Astrocyte of the cerebellum (primary cell): ENCODE measurements around the gene CAPN5.

ENCODE experiments used
- DNase-seq: peaks from one replicate; pipeline ENCODE4 v3.0.0-alpha.2; 2011; ENCODE audit warnings: low read depth
- H3K4me3 ChIP-seq: 2 replicates; pipeline ENCODE4 v1.5.1; 2011; ENCODE audit warnings: mild to moderate bottlenecking, low read depth, low read length, moderate library complexity
- in situ Hi-C: cut with HindIII; loops from 2 replicates; pipeline ENCODE4 v1.10.0; 2017; ENCODE audit warnings: low sequenced_read_pairs
- TF ChIP-seq, protein P1 (sequence below): IDR thresholded peaks from 2 replicates; pipeline ENCODE4 v1.5.1; 2012; ENCODE audit warnings: low read length, low read depth, moderate library complexity, mild to moderate bottlenecking; ENCODE audit errors: missing control alignments

The CAPN5 gene

DNA sequence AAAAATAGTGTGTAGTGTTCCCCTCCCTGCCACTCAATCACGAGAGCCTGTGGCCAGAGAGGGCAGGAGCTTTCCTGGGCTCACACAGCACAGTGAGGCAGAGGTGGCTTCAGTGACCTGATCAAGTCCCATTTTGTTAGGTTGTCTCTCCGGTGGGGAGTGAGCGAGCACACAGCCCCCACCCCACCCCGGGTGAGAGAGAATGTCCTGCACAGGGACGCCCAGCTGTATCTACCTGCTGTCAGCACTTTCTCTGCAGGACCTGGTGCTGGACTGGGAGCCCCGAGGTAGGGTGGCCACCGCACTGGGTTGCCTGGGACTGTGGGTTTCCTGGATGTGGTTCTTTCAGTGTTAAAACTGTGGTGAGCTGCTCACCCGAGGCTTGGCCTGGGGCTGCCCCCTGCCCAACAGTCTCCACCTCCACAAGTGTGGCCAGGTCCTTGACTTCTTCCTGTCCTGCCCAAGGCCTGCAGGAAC lies 6.1 kb downstream of the CAPN5 start:
- DNase-seq: no peak
- in situ Hi-C loops: no loop called here
- TF ChIP-seq, protein P1, sequence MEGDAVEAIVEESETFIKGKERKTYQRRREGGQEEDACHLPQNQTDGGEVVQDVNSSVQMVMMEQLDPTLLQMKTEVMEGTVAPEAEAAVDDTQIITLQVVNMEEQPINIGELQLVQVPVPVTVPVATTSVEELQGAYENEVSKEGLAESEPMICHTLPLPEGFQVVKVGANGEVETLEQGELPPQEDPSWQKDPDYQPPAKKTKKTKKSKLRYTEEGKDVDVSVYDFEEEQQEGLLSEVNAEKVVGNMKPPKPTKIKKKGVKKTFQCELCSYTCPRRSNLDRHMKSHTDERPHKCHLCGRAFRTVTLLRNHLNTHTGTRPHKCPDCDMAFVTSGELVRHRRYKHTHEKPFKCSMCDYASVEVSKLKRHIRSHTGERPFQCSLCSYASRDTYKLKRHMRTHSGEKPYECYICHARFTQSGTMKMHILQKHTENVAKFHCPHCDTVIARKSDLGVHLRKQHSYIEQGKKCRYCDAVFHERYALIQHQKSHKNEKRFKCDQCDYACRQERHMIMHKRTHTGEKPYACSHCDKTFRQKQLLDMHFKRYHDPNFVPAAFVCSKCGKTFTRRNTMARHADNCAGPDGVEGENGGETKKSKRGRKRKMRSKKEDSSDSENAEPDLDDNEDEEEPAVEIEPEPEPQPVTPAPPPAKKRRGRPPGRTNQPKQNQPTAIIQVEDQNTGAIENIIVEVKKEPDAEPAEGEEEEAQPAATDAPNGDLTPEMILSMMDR: no peak
- no peak overlapping the region for H3K4me3 ChIP-seq

DNA sequence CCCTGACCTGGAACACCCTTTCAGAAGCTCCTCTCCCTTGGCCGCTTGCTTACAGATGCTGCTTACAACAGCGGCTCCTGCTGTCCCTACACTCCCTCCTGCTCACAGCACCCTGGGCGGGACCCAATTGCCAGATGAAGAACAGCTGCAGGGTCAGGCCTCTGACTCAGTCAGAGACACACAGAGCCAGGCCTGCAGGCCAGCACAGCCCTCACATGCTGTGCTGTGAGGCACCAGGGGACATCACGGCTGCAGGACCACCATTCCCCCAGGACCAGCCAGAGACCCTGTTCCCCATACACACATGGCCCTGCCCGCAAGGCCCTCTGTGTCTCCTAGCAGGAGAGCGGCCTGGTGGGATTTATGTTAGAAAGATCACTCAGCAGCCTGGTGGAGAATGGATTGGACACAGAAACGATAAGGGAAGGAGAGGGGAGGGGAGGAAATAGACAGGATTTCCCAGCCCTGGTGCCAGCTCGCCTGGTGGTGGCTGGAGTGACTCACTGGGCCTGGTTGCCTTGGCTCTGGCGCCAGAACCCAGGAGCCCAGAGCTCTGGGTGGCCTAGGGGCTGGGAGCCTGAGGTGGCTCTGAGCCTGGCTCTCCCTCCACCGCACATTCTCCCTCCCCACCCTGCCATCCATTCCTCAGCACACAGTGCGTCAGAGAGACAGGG lies 6.7 kb downstream of the CAPN5 start:
- H3K4me3 ChIP-seq: no peak overlapping the region
- in situ Hi-C loops: no loop called here
- TF ChIP-seq, protein P1: peak; percentile 60
- DNase-seq: peak; percentile 58

DNA sequence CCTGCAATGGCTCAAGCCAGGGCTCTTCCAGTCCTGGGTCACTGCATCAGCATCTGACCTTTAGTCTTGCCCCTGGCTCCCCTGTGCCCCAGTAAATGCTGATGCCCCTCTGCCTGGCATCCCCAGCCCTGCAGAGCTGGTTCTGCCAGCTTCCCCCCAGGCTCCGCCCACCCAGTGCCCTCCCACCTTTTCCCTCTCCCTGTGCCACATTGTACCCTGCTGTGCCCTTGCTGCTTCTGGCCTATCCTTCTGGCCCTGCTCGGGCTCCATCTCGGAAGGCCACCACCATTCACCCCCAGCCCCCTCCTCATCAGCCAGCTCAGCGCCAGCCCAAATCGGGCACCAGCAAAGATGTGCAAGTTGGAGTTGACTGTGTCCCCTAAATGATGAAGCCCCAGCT lies 7.4 kb downstream of the CAPN5 start:
- in situ Hi-C loops: no loop called here
- no peak overlapping the region for H3K4me3 ChIP-seq
- TF ChIP-seq, protein P1: no peak
- no peak for DNase-seq

DNA sequence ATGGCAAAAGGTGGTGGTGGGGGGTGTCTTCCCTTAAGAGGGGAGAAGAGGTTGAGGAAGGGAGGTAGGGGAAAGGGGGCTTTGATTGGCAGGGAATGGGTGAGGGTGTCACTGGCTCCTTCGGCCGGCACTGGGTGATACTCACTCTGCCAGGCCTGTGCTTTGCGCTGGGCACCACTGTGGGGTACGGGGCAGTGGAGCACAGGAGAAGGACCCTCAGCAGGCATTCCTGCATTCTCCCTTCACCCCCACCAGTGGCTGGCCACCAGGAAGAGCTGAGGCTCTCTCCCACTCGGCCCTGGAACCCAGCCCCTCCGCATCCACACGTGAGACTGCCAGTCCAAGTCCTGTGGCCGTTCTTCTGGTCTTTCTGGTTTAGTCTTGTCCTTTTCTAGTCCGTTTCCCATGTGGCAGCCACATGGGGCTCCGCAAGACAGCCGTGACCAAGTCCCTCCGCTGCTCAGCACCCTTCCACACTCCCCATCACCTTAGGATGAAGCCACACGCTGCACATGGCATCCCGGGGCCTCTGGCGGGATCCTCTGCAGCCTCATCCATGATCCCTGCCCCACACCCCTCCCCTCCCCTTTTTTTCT lies 8.0 kb downstream of the CAPN5 start:
- in situ Hi-C loops: no loop called here
- H3K4me3 ChIP-seq: no peak overlapping the region
- DNase-seq: no peak
- TF ChIP-seq, protein P1: no peak

DNA sequence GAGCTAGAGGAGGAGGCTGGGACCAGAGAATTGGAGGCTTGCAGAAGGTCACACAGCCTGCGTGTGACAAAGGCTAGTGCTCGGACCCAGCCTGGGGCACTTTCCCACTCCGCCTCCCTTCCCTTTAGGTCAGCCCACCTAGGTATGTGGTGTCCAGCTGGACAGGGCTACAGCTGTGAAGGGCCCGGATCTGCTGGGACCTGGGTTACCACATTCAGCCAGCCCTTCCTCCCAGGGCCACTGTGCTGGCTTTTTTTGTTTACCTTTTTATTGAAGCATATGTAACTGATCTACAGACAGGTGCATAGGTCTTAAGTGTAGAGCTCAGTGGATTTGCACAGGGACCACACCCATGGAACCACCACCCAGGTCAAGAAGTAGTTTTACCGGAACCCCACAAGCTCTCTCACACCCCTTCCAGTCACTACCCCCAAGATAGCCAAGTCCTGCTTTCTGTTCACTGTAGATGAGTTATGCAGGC lies 8.7 kb downstream of the CAPN5 start:
- DNase-seq: no peak
- TF ChIP-seq, protein P1: no peak
- no peak overlapping the region for H3K4me3 ChIP-seq
- in situ Hi-C loops: no loop called here

DNA sequence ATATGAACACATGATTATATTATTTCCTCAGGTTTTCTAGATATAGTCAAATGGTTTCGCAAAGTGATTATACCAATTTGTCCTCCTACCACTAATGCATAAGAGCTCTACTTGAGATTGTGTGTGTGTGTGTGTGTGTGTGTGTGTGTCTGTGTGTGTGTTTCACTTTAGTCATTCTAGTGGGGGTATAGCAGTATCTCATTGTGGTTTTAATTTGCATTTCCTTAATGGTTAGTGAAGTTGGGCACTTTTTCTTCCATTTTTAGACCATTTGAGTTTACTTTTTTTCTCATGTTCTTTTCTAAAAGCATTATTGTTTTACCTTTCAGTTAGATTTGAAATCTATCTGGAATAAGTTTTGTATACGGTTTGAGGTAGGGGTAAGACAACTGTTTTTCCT lies 12.9 kb downstream of the CAPN5 start:
- TF ChIP-seq, protein P1: no peak
- H3K4me3 ChIP-seq: no peak overlapping the region
- in situ Hi-C loops: no loop called here
- no peak for DNase-seq
